ENCODE data around the gene PPP1R3F.

- TF ChIP-seq ZNF274 (IDR thresholded peaks at IDR 0.05; ENCODE audit: low read depth, low read length) = no peak
- TF ChIP-seq YY1 (IDR thresholded peaks at IDR 0.05; ENCODE audit: insufficient read depth, insufficient read length) = no peak
Observed at GRCh38 chrX:49227726-49228125, 41.9 kb upstream of the PPP1R3F start.

All from NT2/D1 (cell line).